GM19452 (cell line): ENCODE data around the gene CACNA2D4.

ENCODE experiments used
- ATAC-seq: cut with Tn5 transposase; IDR thresholded peaks from one replicate; pipeline ENCODE4 v1.9.1; 2021; ENCODE audit not compliant: unreplicated experiment

CACNA2D4 gene

DNA sequence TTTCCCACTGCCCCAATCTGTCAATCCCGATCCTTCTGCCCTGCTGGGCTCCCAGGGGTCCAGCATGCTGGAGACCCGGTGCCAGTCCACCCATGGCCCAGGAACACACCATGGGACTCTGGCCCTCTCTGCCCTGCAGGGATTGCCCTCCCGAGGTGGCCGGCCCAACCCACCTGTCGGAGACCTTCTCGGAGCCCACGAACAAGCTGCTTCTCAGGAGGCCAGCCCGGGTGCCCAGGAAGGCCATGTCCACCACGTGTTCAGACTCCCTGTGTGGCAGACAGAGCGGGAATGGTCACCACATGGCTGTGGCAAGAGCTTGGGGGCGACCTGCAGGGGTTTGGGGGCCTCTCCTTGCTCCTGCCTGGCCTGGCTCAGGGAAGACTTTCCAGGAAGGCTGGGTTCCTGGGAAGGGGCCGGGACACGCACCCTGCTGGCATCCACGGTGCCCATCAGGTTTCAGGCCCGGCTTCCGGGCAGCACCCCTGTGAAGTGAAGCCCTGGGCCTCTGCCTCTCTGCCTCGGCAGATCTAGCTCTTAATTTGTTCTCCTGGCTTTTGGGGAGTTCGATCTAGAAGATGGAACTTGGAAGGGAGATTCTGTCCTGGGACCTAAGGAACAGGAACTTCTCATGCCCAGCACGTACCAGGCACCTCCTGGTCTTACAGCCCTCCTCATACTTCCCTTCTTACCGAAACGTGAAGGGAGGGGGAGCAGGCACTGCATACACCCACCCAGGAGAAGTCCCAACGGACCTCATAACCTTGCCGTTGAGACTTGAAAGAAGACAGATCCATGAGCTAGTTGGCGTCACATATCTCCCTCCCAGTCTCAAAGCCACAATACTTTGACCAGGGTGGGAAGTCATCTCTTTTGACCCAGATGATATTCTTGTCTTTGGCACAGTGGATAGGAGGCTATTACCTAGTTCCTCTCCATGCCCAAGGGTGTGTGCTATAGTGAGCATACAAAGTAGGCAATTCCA, 71.7 kb downstream of the CACNA2D4 start:
- ATAC-seq: no peak

DNA sequence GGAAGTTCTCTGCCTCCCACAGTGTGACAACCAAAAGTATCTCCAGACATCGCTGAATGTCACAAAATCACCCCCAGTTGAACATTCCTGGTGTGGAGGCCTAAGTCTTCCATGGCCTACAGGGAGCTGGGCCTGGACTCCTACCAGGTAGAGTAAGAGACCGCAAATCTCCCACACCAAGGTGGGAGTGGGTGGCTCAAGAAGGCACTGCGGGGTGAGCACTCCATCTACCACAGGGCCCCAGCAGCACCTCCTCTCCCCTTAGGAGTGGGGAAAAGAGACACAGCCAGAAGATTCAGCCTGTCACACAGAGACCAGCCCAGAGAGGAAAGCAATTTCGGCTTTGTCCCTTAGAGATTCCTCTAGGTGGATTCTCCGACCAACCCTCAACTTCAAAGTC, 72.6 kb downstream of the CACNA2D4 start:
- ATAC-seq: no peak

- ATAC-seq: no peak
Observed at GRCh38 chr12:1845427-1845826, 73.0 kb downstream of the CACNA2D4 start.

GRCh38 chr12:1844661-1845409, 73.6 kb downstream of the CACNA2D4 start:
- no peak for ATAC-seq

- ATAC-seq: no peak
Observed at GRCh38 chr12:1844223-1844622, 74.2 kb downstream of the CACNA2D4 start.

DNA sequence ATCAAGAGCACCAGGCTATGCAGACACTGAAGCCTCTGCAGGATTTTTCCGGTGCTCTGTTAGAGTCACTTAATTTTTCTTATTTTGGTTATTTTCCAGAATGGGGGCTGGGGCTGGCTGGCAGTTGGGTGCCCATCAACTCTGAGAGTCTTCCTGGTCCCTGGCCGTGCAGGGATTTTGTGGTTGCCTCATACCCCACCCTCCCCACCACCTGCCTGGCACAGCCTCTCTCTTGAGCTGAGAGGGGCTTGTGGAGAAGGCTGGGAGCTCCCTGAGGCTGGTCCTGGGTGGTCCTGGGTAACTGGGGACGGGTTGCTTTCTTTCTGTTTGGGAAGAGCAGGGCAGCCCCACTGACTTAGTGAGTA, 74.8 kb downstream of the CACNA2D4 start:
- ATAC-seq: no peak

DNA sequence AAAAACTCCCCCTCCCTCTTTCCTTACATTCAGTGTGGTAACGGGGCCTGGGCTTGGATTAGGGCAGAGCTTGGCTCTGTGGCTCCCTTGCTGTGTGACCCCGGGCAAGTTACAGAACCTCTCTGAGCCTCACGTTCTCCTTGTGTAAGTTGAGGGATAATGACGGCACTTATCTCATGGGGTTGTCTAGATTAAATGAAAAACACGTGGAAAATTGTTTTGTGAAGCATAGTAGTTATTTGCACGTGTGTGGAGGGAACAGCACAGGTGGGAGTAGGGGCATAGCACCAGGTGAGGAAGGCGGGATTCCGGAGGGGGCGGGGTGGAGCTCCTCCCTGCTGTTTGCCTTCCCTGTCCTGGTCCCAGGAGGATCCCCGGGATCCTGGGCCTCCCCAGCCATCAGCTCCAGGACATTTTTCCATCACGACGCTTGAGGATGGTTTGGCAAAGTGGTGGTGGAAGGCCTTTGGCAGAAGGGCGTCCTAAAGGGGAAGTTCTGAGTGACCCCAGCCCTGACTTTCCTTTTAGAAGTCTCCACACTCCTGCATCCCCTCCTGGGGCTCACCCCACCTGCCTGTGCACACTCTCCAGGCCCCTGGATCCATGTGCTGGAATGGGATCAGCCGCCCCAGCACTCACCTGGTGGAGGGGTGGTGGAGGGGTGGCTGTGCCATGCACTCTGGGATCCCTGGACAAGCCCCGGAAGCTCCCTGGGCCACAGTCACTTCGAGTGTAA, 75.4 kb downstream of the CACNA2D4 start:
- ATAC-seq: no peak

- no peak for ATAC-seq
Observed at GRCh38 chr12:1842183-1842904, 76.1 kb downstream of the CACNA2D4 start.

DNA sequence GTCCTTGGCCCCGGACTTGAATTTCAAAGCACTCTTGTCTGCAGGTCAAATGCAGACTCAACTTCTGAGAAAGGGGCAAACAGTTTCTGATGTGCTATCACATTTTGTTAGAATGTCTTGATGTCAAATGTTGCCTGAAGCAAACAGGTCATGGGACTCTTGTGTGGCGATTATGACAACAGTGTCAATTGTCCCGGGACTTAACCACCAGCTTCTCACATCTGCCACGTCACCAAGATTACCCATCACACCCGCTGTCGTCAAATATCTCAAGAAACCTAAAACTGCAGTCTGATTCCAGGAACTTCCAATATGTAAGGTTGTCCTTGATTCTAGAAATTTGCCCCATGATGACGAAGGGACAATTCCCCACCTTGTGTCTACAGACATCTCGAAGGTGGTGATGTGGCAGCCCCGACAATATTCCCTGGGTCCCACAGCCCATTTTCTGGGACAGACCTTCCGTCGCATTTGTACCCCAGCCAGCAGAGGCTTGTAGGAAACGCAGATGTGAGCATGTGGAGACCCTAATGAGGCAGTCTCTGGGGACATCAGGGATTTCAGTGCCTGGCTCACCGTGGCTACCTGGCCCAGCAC, 76.8 kb downstream of the CACNA2D4 start:
- ATAC-seq: no peak

DNA sequence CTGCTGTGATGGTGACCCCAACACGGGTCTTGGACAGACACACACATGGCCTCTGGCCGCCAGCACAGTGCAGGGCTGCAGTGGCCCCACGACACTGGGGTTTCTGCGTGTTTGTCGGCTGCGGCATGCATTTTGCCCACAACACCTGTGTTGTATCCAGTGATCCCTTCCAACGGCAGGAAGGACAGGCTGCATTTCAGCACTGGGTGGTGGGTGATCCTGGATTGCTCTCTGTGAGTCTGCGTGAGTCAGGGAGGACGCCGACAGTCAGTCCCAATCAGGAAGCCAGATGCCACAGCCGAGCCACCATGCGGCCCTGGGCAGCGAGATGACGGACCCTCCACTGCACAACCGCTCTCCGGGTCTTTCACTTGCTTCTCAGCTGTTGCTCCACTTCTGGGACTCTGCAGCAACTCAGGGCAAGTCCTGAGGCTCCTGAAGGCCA, 77.4 kb downstream of the CACNA2D4 start:
- ATAC-seq: no peak

GRCh38 chr12:1839956-1840951, 78.2 kb downstream of the CACNA2D4 start:
- no peak for ATAC-seq

DNA sequence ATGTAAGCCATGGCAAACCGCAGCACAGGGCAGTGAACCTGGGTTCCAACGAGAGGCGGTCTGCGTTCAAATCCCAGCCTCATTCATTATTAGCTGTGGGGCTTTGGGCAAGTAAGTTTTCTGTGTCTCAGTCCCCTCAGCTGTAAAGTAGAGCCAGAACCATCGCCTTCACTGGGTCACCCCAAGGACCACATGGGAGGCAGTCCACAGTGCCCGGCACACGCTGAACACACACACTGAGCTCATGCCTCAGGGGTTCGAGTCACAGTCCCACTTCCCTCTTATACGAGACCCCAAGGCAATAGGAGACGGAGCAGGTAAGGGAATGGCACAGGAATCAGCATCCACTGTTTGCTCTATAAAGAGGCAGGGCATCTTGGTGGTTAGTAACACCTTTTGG, 79.0 kb downstream of the CACNA2D4 start:
- ATAC-seq: no peak

- no peak for ATAC-seq
Observed at GRCh38 chr12:1838994-1839365, 79.5 kb downstream of the CACNA2D4 start.

DNA sequence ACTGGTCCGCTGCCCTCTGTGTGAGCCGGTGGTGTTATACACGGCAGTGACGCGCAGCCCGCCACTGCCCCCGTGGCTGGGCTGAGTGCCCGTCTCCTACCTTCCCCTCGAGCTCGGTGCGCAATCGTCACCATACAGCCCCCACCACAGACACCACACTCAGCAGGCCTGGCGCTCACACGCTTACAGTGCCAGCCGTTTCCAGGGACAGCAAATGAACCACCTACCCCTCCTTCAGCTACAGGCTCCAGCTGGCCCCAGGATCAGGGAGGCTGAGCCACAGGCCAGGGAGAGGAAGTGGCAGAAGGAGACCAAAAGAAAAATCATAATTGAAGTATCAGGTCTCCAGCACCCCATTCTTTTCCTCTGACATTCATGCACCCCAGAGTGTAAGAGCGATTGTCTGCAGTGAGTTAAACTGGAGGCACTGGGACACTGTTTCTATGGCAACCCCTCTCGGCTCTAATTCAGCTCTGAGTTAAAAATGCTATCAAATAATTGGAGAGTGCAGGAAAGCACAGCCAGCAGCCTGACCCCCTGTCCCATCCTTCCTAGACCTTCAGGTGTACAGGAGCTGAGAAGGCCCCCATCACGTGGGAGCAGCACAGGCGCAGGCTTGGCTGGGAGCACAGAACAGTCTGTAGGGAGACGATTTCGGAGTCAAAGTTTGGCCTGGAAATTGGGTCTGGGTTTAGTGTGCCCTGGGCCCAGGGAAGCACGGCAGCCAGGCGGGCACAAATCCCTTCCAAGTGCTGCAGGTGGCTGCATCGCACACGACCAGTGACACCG, 80.1 kb downstream of the CACNA2D4 start:
- ATAC-seq: no peak

DNA sequence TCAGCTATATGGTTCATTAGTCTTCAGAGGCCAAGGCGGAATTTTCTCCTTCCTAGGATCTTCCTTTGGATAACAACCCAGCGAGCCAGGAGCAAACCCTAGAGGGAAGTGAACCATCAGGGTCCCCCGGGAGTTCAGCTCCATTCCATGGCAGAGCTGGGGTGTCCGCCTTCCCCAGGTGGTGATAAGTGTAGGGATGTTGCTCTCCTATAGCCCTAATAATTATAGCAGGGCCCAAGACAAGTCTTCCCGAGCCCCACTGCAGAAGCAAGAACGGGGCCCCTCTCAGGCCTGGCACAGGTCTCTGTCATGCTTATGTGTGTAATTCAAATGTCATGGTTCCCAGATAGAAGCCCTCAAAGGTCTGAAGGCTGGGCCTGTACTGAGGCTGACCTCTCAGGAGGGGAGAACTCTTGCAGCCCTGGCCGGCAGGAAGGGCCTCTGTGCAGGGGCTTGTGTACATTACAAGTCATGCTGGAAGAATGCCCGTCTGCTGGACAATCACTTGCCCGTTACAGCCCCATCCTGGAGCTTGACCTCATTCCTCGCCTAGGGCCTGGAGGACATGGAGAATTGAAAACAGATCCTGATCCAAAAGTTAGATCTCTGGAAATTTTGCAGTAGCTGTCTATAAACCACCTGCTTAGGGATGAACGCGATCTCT, 80.8 kb downstream of the CACNA2D4 start:
- no peak for ATAC-seq

DNA sequence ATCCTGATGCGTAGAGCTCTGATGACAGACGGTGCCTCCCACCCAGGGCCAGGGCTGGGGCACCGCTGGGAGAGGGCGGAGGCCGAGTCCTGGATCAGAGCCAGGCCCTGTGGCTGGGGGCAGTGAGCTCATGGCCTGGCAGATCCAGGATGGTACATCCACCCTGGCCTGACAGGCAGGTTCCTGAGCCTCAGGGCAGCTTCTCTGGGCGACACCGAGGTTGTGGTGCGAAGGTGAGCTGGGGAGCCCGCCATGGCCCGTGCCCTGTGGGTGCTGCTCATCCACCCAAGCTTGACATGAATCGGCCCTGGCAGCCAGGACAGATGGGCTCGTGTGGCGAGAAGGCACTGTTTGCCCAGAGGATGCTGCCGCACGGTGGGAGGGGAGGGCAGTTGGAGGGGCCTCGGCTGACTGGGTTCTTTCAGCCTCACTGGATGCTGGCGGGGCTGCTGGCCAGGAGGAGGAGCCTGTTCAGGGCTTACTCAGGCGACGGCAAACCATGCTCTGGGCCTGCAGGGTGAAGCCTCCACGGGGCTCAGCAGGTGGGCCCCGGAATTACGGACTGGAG, 81.5 kb downstream of the CACNA2D4 start:
- no peak for ATAC-seq

GRCh38 chr12:1836241-1836803, 82.1 kb downstream of the CACNA2D4 start:
- ATAC-seq: no peak
